RWPE2 (cell line): ENCODE results near the gene FARS2.

Source experiments
- ATAC-seq: fragments of 200-7000 bp; cut with Tn5 transposase; 3 replicates; pipeline ENCODE4 v1.9.1; 2021; ENCODE audit warnings: low read depth
- DNase-seq: peaks from one replicate; pipeline ENCODE4 v3.0.0-alpha.2; 2020; ENCODE audit warnings: low spot score
- H3K27ac ChIP-seq: fragments of 450-650 bp; 2 replicates; pipeline ENCODE4 v1.5.1; 2017; ENCODE audit warnings: mild to moderate bottlenecking; ENCODE audit not compliant: poor library complexity, severe bottlenecking
- H3K27me3 ChIP-seq: fragments of 250-450 bp; sonication (Bioruptor Pico); 2 replicates; pipeline ENCODE4 v1.5.1; 2021; ENCODE audit warnings: mild to moderate bottlenecking, moderate library complexity; ENCODE audit not compliant: insufficient read depth, poor library complexity, severe bottlenecking
- H3K36me3 ChIP-seq: fragments of 250-450 bp; sonication (Bioruptor Pico); 2 replicates; pipeline ENCODE4 v1.5.1; 2020; ENCODE audit warnings: low read depth, mild to moderate bottlenecking, moderate library complexity
- H3K4me1 ChIP-seq: fragments of 250-450 bp; sonication (Bioruptor Pico); 2 replicates; pipeline ENCODE4 v1.5.1; 2021; ENCODE audit warnings: mild to moderate bottlenecking, moderate library complexity; ENCODE audit not compliant: insufficient read depth, poor library complexity, severe bottlenecking
- H3K4me3 ChIP-seq: fragments of 250-450 bp; sonication (Bioruptor Pico); 2 replicates; pipeline ENCODE4 v1.5.1; 2021; ENCODE audit warnings: mild to moderate bottlenecking, moderate library complexity; ENCODE audit not compliant: severe bottlenecking
- H3K9me3 ChIP-seq: fragments of 250-450 bp; sonication (Bioruptor Pico); 2 replicates; pipeline ENCODE4 v1.5.1; 2021; ENCODE audit warnings: mild to moderate bottlenecking, moderate library complexity; ENCODE audit not compliant: severe bottlenecking
- CTCF ChIP-seq: fragments of 450-650 bp; IDR thresholded peaks from one replicate; pipeline ENCODE4 v1.5.1; 2017; ENCODE audit warnings: mild to moderate bottlenecking, moderate library complexity; ENCODE audit not compliant: poor library complexity, severe bottlenecking

Gene FARS2

DNA sequence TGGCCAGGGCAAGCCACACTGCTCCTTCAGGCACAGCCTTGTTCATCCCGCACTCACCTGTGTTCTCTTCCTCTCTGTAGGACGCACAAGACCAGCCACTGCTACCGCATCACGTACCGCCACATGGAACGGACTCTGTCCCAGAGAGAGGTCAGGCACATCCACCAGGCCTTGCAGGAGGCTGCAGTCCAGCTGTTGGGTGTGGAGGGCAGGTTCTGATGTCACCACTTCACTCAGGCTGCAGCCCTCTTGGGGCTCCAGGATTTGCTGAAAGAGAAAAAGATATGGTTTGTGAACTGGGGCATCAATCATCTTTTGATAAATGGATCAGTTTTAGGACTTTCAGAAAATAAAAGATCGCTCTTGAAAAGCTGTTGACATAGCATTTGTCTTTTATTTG lies 509.9 kb downstream of the FARS2 start:
- no peak for DNase-seq
- H3K9me3 ChIP-seq = no peaks in the 10 kb centered on the region
- no peaks in the 10 kb centered on the region for H3K36me3 ChIP-seq
- no peak for TF ChIP-seq CTCF
- H3K4me3 ChIP-seq = no peak overlapping the region
- no peak for ATAC-seq
- H3K27ac ChIP-seq = no peak overlapping the region
- H3K27me3 ChIP-seq = no peaks in the 10 kb centered on the region
- no peaks in the 10 kb centered on the region for H3K4me1 ChIP-seq

- no peak overlapping the region for H3K27ac ChIP-seq
- TF ChIP-seq CTCF = no peak
- H3K4me1 ChIP-seq = no peaks in the 10 kb centered on the region
- DNase-seq = no peak
- H3K9me3 ChIP-seq = no peaks in the 10 kb centered on the region
- no peaks in the 10 kb centered on the region for H3K27me3 ChIP-seq
- H3K4me3 ChIP-seq = no peak overlapping the region
- H3K36me3 ChIP-seq = no peaks in the 10 kb centered on the region
- ATAC-seq = no peak
These were observed 510.6 kb downstream of the FARS2 start for GRCh38 chr6:5771759-5772390.

DNA sequence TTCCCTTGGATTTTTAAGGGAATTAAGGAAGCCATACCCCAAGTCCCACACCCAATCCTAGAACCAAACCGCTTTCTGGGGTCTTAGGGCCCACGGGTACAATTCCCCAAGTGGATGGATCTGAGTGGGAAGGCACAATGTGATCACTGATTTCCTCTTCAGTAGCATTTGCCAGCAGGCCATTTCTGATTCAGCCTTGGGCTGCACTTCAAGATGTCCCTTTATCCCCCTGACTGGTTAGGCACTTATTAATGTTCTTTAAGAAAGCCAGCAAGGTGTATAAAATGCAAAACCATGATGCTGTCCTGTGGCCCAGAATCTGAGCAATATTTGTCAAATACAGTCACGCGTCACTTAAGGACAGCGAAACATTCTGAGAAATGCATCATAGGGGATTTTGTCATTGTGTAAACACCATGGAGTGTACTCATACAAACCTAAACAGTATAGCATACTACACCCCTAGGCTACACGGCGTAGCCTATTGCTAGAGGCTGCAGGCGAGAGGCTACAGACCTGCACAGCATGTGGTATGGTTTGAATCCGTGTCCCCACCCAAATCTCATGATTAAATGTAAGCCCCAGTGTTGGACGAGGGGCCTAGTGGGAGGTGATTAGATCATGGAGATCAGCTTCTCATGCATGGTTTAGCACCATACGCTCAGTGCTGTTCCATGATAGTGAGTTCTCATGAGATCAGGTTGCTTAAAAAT lies 511.3 kb downstream of the FARS2 start:
- H3K4me1 ChIP-seq = no peaks in the 10 kb centered on the region
- no peak for TF ChIP-seq CTCF
- no peak overlapping the region for H3K27ac ChIP-seq
- H3K36me3 ChIP-seq = no peaks in the 10 kb centered on the region
- no peaks in the 10 kb centered on the region for H3K27me3 ChIP-seq
- H3K9me3 ChIP-seq = no peaks in the 10 kb centered on the region
- ATAC-seq (no peak), DNase-seq (no peak)
- no peak overlapping the region for H3K4me3 ChIP-seq

DNA sequence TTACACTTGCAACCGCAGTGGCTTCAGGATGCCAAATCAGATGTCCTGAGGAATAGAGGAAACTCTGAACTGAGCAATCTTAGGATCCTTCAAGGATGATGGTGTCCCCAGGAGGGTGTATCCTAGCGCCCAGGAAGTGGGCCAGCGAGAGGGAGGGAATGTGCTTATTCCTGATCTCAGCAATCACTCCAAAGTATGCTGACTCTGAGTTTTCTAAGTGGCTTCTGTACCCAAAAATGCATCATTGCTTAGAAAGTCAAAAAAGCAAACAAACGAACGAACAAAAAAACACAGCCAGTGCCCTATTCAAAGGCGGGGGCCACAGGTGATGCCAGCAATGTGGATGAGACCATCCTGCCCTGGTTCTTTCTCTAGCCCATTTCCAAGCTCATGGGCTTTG lies 514.8 kb downstream of the FARS2 start:
- ATAC-seq (no peak), DNase-seq (no peak)
- H3K9me3 ChIP-seq = no peaks in the 10 kb centered on the region
- H3K4me1 ChIP-seq = no peaks in the 10 kb centered on the region
- no peak overlapping the region for H3K27ac ChIP-seq
- H3K4me3 ChIP-seq = no peak overlapping the region
- no peak for TF ChIP-seq CTCF
- no peaks in the 10 kb centered on the region for H3K36me3 ChIP-seq
- H3K27me3 ChIP-seq = no peaks in the 10 kb centered on the region
